ENCODE data around the gene SLC6A14. TPM values are rescaled to one million over a fixed set of nuclear protein-coding genes. Genes with fewer than 3 reads are reported as not detected.

Gene SLC6A14, protein sequence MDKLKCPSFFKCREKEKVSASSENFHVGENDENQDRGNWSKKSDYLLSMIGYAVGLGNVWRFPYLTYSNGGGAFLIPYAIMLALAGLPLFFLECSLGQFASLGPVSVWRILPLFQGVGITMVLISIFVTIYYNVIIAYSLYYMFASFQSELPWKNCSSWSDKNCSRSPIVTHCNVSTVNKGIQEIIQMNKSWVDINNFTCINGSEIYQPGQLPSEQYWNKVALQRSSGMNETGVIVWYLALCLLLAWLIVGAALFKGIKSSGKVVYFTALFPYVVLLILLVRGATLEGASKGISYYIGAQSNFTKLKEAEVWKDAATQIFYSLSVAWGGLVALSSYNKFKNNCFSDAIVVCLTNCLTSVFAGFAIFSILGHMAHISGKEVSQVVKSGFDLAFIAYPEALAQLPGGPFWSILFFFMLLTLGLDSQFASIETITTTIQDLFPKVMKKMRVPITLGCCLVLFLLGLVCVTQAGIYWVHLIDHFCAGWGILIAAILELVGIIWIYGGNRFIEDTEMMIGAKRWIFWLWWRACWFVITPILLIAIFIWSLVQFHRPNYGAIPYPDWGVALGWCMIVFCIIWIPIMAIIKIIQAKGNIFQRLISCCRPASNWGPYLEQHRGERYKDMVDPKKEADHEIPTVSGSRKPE
- not detected for total RNA-seq
- not detected for polyA plus RNA-seq
- not detected for total RNA-seq

DNA sequence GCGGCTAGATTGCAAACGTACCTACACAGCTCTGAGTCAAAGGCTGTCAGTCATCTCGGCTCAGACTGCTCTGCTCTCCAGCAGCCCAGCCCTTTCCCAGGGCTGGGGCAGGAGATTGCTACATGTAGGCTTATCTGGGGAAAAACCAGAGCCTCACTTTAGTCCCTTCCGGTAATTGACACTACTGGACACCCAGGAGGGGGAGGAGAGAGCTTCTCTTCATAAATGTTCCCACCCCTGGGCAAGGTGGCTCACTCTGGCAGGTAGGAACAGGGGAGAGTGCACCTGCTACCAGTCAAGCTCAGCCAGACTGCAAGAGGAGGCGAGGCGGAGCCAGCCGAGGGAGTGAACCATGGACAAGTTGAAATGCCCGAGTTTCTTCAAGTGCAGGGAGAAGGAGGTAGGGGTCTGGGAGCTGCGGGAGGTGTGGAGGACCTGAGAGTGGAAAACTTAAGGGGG, at the start of gene SLC6A14:
Gene SLC6A14 (plus strand): TSS at position 249 of the 459 bp plus-strand sequence. CDS start 104 bp downstream, at position 353.
- H3K9me3 ChIP-seq (ENCODE audit: control insufficient read depth in 2 of 3, low read length in 3 of 3), result no peaks in the 10 kb centered on the region
- H3K27me3 Mint-ChIP-seq, result no peaks in the 10 kb centered on the region
- no peak within 1 kb of the TSS for H3K27ac Mint-ChIP-seq
- intact Hi-C loops (cut with micrococcal nuclease), result no loop called here
- ATAC-seq (no peak), DNase-seq (no peak)
- H3K27me3 ChIP-seq (ENCODE audit: control insufficient read depth in 2 of 2, insufficient read depth in 2 of 2, low read length in 2 of 2), result no peaks in the 10 kb centered on the region
- ChIA-PET CTCF (no interaction called here), POLR2A (no interaction called here)
- no peaks in the 10 kb centered on the region for H3K4me1 Mint-ChIP-seq
- no peak within 1 kb of the TSS for H3K4me3 ChIP-seq (ENCODE audit: low read length)
- H3K36me3 Mint-ChIP-seq, result no peaks in the 10 kb centered on the region
- H3K4me1 ChIP-seq (ENCODE audit: control insufficient read depth in 2 of 2, insufficient read depth in 2 of 2, low read length in 2 of 2), result no peaks in the 10 kb centered on the region
- no peaks in the 10 kb centered on the region for H3K36me3 ChIP-seq (ENCODE audit: control insufficient read depth in 2 of 3, insufficient read depth in 3 of 3, low read length in 3 of 3)
- H3K4me3 Mint-ChIP-seq, result no peak within 1 kb of the TSS
- no peak within 1 kb of the TSS for H3K27ac ChIP-seq (ENCODE audit: low read depth, low read length)
- peaks cover 0 to 7% (median 2%) of the 10 kb centered on the region in 11 donors for H3K9me3 Mint-ChIP-seq

GRCh38 chrX:116395752-116396151, 40.7 kb upstream of the SLC6A14 start:
- H3K4me1 Mint-ChIP-seq, result no peaks in the 10 kb centered on the region
- Histone ChIP-seq H3K4me1 (ENCODE audit: control insufficient read depth in 2 of 2, insufficient read depth in 2 of 2, low read length in 2 of 2) (no peaks in the 10 kb centered on the region), H3K9me3 (ENCODE audit: control insufficient read depth in 2 of 3, low read length in 3 of 3) (no peaks in the 10 kb centered on the region), H3K27ac (ENCODE audit: low read depth, low read length) (no peak overlapping the region), H3K4me3 (ENCODE audit: low read length) (no peak overlapping the region), H3K27me3 (ENCODE audit: control insufficient read depth in 2 of 2, insufficient read depth in 2 of 2, low read length in 2 of 2) (no peaks in the 10 kb centered on the region), H3K36me3 (ENCODE audit: control insufficient read depth in 2 of 3, insufficient read depth in 3 of 3, low read length in 3 of 3) (no peaks in the 10 kb centered on the region)
- no peaks in the 10 kb centered on the region for H3K9me3 Mint-ChIP-seq
- no peak overlapping the region for H3K27ac Mint-ChIP-seq
- ATAC-seq, result no peak
- no peaks in the 10 kb centered on the region for H3K36me3 Mint-ChIP-seq
- no peaks in the 10 kb centered on the region for H3K27me3 Mint-ChIP-seq
- no peak overlapping the region for H3K4me3 Mint-ChIP-seq
- DNase-seq, result no peak
- CTCF ChIA-PET, result no interaction called here
- intact Hi-C loops (cut with micrococcal nuclease), result no loop called here
- POLR2A ChIA-PET, result no interaction called here

DNA sequence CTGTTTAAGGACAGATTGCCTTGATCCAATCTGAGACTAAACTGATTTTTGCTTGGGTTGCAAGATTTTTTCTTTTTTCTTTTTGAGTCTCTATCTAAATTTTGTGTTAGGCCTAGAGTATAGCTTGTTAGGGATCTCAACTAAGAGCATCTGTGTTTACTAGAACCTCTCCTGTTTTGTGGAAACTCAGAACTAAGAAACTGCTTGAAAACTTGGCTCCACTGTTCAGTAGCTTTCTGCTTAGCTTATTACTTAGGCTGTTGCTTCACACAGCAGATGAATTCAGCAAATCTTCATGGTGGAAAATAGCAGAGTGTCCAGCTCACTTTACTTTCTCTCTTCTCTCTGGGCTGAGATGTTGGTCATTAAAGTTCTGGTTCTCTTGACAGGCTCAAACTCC, 36.7 kb upstream of the SLC6A14 start:
- ChIA-PET CTCF (no interaction called here), POLR2A (interaction anchor here (0.7 kb wide), 1 partner anchor 10 kb away, joined by 6 read pairs; no protein-coding TSS in a partner anchor)
- Histone ChIP-seq H3K27me3 (ENCODE audit: control insufficient read depth in 2 of 2, insufficient read depth in 2 of 2, low read length in 2 of 2) (no peaks in the 10 kb centered on the region), H3K27ac (ENCODE audit: low read depth, low read length) (no peak overlapping the region), H3K36me3 (ENCODE audit: control insufficient read depth in 2 of 3, insufficient read depth in 3 of 3, low read length in 3 of 3) (no peaks in the 10 kb centered on the region), H3K4me3 (ENCODE audit: low read length) (no peak overlapping the region), H3K4me1 (ENCODE audit: control insufficient read depth in 2 of 2, insufficient read depth in 2 of 2, low read length in 2 of 2) (no peaks in the 10 kb centered on the region), H3K9me3 (ENCODE audit: control insufficient read depth in 2 of 3, low read length in 3 of 3) (no peaks in the 10 kb centered on the region)
- ATAC-seq (no peak), DNase-seq (no peak)
- Mint-ChIP-seq H3K9me3 (peaks cover 0 to 4% (median 0%) of the 10 kb centered on the region in 11 donors), H3K36me3 (no peaks in the 10 kb centered on the region), H3K27me3 (no peaks in the 10 kb centered on the region), H3K4me3 (no peak overlapping the region), H3K27ac (no peak overlapping the region), H3K4me1 (no peaks in the 10 kb centered on the region)
- intact Hi-C loops (cut with micrococcal nuclease), result no loop called here

DNA sequence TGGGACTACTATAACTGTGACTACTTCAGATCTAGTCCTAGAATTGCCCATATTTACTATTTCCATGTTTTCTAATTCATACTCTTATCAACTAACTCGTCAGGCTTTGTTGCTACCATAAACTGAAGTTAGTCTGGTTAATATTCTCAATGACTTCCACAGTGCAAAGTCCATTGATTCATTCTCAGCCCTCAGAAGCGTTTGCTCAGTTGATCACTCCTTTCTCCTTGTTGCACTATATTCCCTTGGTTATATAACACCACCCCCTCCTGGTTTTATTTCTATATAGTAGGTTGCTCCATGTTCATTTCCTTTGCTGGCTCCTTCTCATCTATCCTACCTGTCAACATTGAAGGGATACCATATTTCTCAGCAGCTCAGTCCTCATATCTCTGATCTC, 27.2 kb upstream of the SLC6A14 start:
- Histone ChIP-seq H3K4me3 (ENCODE audit: low read length) (no peak overlapping the region), H3K27ac (ENCODE audit: low read depth, low read length) (no peak overlapping the region), H3K4me1 (ENCODE audit: control insufficient read depth in 2 of 2, insufficient read depth in 2 of 2, low read length in 2 of 2) (no peaks in the 10 kb centered on the region), H3K27me3 (ENCODE audit: control insufficient read depth in 2 of 2, insufficient read depth in 2 of 2, low read length in 2 of 2) (no peaks in the 10 kb centered on the region), H3K36me3 (ENCODE audit: control insufficient read depth in 2 of 3, insufficient read depth in 3 of 3, low read length in 3 of 3) (no peaks in the 10 kb centered on the region), H3K9me3 (ENCODE audit: control insufficient read depth in 2 of 3, low read length in 3 of 3) (no peaks in the 10 kb centered on the region)
- Mint-ChIP-seq H3K9me3 (peaks cover 0 to 17% (median 2%) of the 10 kb centered on the region in 11 donors), H3K27me3 (no peaks in the 10 kb centered on the region), H3K4me3 (no peak overlapping the region), H3K27ac (no peak overlapping the region), H3K4me1 (no peaks in the 10 kb centered on the region), H3K36me3 (no peaks in the 10 kb centered on the region)
- ChIA-PET POLR2A (no interaction called here), CTCF (no interaction called here)
- no peak for DNase-seq
- intact Hi-C loops (cut with micrococcal nuclease), result no loop called here
- no peak for ATAC-seq

DNA sequence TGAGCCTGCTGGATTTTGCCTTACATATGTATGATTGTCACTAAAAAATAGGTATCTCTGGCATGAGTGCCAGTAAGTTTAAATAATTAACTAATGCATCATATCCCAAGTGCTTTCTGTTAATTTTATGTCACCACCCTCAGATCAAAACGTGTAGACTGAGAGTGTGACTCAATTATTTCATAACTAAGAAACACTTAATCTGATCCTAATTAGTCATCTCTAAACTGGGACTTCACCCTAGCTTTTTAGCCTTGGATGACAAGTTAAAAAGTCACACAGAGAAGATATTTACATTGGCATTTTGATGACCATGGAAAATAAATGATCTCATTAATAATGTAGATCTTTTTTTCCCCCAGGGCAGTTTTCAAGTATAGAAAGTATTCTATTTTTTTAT, 23.1 kb upstream of the SLC6A14 start:
- ATAC-seq, result no peak
- ChIA-PET CTCF (no interaction called here), POLR2A (no interaction called here)
- intact Hi-C loops (cut with micrococcal nuclease), result no loop called here
- H3K9me3 ChIP-seq (ENCODE audit: control insufficient read depth in 2 of 3, low read length in 3 of 3), result no peaks in the 10 kb centered on the region
- H3K4me3 ChIP-seq (ENCODE audit: low read length), result no peak overlapping the region
- no peaks in the 10 kb centered on the region for H3K4me1 Mint-ChIP-seq
- H3K27ac Mint-ChIP-seq, result no peak overlapping the region
- H3K4me3 Mint-ChIP-seq, result no peak overlapping the region
- H3K9me3 Mint-ChIP-seq, result peaks cover 0 to 17% (median 1%) of the 10 kb centered on the region in 11 donors
- H3K4me1 ChIP-seq (ENCODE audit: control insufficient read depth in 2 of 2, insufficient read depth in 2 of 2, low read length in 2 of 2), result no peaks in the 10 kb centered on the region
- H3K27me3 ChIP-seq (ENCODE audit: control insufficient read depth in 2 of 2, insufficient read depth in 2 of 2, low read length in 2 of 2), result no peaks in the 10 kb centered on the region
- H3K27ac ChIP-seq (ENCODE audit: low read depth, low read length), result no peak overlapping the region
- no peak for DNase-seq
- H3K36me3 Mint-ChIP-seq, result no peaks in the 10 kb centered on the region
- H3K36me3 ChIP-seq (ENCODE audit: control insufficient read depth in 2 of 3, insufficient read depth in 3 of 3, low read length in 3 of 3), result no peaks in the 10 kb centered on the region
- no peaks in the 10 kb centered on the region for H3K27me3 Mint-ChIP-seq

DNA sequence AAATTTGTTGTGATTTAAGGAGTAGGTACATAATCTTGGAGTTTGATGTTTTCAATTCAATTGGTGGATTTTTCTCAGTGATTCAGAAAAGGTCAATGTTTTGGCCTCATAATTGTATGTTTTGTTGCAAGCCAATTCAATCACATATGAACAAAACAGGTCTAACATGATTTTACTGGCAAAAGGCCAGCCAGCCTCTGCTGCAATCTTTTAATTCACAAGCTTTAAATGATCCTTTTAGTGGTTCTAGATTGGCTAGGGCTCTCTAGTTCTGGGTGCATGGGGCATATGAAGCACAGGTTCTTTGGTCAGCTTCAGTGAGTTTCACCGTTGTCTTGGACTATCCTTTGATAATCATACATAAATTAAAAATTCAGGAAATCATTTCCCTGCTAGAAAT, 19.2 kb upstream of the SLC6A14 start:
- H3K4me1 ChIP-seq (ENCODE audit: control insufficient read depth in 2 of 2, insufficient read depth in 2 of 2, low read length in 2 of 2), result no peaks in the 10 kb centered on the region
- no peaks in the 10 kb centered on the region for H3K9me3 Mint-ChIP-seq
- no peaks in the 10 kb centered on the region for H3K27me3 Mint-ChIP-seq
- no peaks in the 10 kb centered on the region for H3K9me3 ChIP-seq (ENCODE audit: control insufficient read depth in 2 of 3, low read length in 3 of 3)
- ChIA-PET CTCF (no interaction called here), POLR2A (no interaction called here)
- no peak overlapping the region for H3K27ac Mint-ChIP-seq
- no peak overlapping the region for H3K4me3 Mint-ChIP-seq
- no peak for DNase-seq
- no peaks in the 10 kb centered on the region for H3K36me3 Mint-ChIP-seq
- no peak overlapping the region for H3K4me3 ChIP-seq (ENCODE audit: low read length)
- no peaks in the 10 kb centered on the region for H3K36me3 ChIP-seq (ENCODE audit: control insufficient read depth in 2 of 3, insufficient read depth in 3 of 3, low read length in 3 of 3)
- intact Hi-C loops (cut with micrococcal nuclease), result no loop called here
- H3K27me3 ChIP-seq (ENCODE audit: control insufficient read depth in 2 of 2, insufficient read depth in 2 of 2, low read length in 2 of 2), result no peaks in the 10 kb centered on the region
- no peaks in the 10 kb centered on the region for H3K4me1 Mint-ChIP-seq
- H3K27ac ChIP-seq (ENCODE audit: low read depth, low read length), result no peak overlapping the region
- ATAC-seq, result no peak

DNA sequence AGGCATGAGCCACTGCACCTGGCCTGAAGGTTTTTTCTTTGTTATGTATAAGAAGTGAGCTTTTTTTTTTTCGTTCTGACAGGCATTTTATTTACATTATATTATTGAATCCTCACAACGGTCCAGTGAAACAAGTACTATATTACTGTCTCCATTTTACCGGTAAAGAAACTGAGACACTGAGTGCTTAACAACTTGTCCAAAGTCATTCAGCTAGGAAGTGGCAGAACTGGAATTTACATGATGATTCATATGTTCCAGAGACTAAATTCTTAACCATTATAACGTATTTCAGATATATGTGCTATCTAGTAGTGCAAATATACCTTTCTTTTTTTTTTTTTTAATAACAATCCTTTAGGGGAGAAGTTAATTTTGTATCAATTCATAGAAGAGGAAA, 18.4 kb upstream of the SLC6A14 start:
- Histone ChIP-seq H3K4me1 (ENCODE audit: control insufficient read depth in 2 of 2, insufficient read depth in 2 of 2, low read length in 2 of 2) (no peaks in the 10 kb centered on the region), H3K36me3 (ENCODE audit: control insufficient read depth in 2 of 3, insufficient read depth in 3 of 3, low read length in 3 of 3) (no peaks in the 10 kb centered on the region), H3K9me3 (ENCODE audit: control insufficient read depth in 2 of 3, low read length in 3 of 3) (no peaks in the 10 kb centered on the region), H3K27me3 (ENCODE audit: control insufficient read depth in 2 of 2, insufficient read depth in 2 of 2, low read length in 2 of 2) (no peaks in the 10 kb centered on the region), H3K4me3 (ENCODE audit: low read length) (no peak overlapping the region), H3K27ac (ENCODE audit: low read depth, low read length) (no peak overlapping the region)
- Mint-ChIP-seq H3K9me3 (no peaks in the 10 kb centered on the region), H3K4me3 (no peak overlapping the region), H3K36me3 (no peaks in the 10 kb centered on the region), H3K27ac (no peak overlapping the region), H3K27me3 (no peaks in the 10 kb centered on the region), H3K4me1 (no peaks in the 10 kb centered on the region)
- intact Hi-C loops (cut with micrococcal nuclease), result no loop called here
- ChIA-PET POLR2A (no interaction called here), CTCF (no interaction called here)
- ATAC-seq, result no peak
- DNase-seq, result no peak
